K562 (cell line): ENCODE results near the gene LRTM1.

ENCODE experiments used
- BRD4 ChIP-seq: fragments of 200-600 bp; sonication (generic); IDR thresholded peaks from 2 replicates; pipeline ENCODE4 v1.6.1; 2017; ENCODE audit warnings: inconsistent platforms
- MEF2D ChIP-seq: conservative IDR thresholded peaks from 2 replicates; pipeline ENCODE4 v1.6.1; 2016; ENCODE audit warnings: low read depth, missing genetic modification characterization, missing compliant biosample characterization
- MXI1 ChIP-seq: IDR thresholded peaks from 2 replicates; pipeline ENCODE4 v1.6.1; 2011; ENCODE audit warnings: low read depth, mild to moderate bottlenecking, improper control_type of control experiment, low read length
- POLR2A ChIP-seq: fragments of 450-650 bp; conservative IDR thresholded peaks from 2 replicates; pipeline ENCODE4 v1.6.1; 2016
- RFX5 ChIP-seq: IDR thresholded peaks from 2 replicates; pipeline ENCODE4 v1.6.1; 2011; ENCODE audit warnings: low read depth, mild to moderate bottlenecking, improper control_type of control experiment, low read length
- SAFB ChIP-seq: fragments of 200-400 bp; formaldehyde crosslinking; IDR thresholded peaks from 2 replicates; pipeline ENCODE4 v1.6.1; 2017; ENCODE audit warnings: low read depth, low read length, borderline replicate concordance
- SMARCE1 ChIP-seq: fragments of 450-650 bp; IDR thresholded peaks from 2 replicates; pipeline ENCODE4 v1.7.1; 2016; ENCODE audit warnings: mild to moderate bottlenecking
- SMC3 ChIP-seq: conservative IDR thresholded peaks from 2 replicates; pipeline ENCODE4 v1.6.1; 2011; ENCODE audit warnings: low read depth, low read length, improper control_type of control experiment; ENCODE audit not compliant: insufficient read depth
- SNIP1 ChIP-seq: fragments of 450-650 bp; IDR thresholded peaks from 2 replicates; pipeline ENCODE4 v1.7.1; 2017; ENCODE audit warnings: low read depth, mild to moderate bottlenecking
- TCF7 ChIP-seq: sonication (generic); IDR thresholded peaks from 2 replicates; pipeline ENCODE4 v1.6.1; 2016; ENCODE audit warnings: antibody characterized with exemption, borderline replicate concordance
- ZNF79 ChIP-seq: fragments of 250-450 bp; sonication (Bioruptor Pico); IDR thresholded peaks from 2 replicates; pipeline ENCODE4 v1.4.0; 2020; ENCODE audit warnings: low read depth, mild to moderate bottlenecking, moderate library complexity
- TF ChIP-seq, protein P1 (sequence below), 3 experiments: IDR thresholded peaks in 2 of 3; conservative IDR thresholded peaks in 1 of 3; 2 replicates each; pipeline ENCODE4 v1.5.1; 2011 to 2012; ENCODE audit warnings: low read length in 3 of 3, mild to moderate bottlenecking in 3 of 3, control low read depth in 2 of 3, improper control_type of control experiment in 1 of 3, inconsistent platforms in 1 of 3, low read depth in 1 of 3, mixed read lengths in 1 of 3, moderate library complexity in 1 of 3; ENCODE audit not compliant: insufficient read depth in 2 of 3

DNA sequence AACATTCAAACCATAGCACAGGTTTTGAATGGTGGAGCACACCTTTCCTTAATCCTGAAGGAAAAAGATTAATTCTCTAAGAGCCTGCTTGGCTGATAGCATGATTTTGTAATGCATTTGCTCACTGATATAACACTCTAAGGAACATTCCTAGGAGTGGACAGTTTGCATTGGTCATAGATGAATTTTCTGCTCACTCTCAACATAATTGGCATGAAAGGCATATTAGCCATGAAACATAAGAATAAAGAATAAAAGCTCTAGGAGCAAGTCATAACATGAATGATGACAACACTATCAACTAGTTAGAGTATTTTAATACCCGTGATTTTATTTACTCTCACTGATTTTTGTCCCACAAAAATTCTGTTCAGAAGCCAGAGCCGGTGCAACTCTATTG is 34.3 kb upstream of the LRTM1 start:
- TF ChIP-seq SMARCE1 = no peak
- TF ChIP-seq TCF7 = no peak
- no peak for TF ChIP-seq SNIP1
- TF ChIP-seq, protein P1, sequence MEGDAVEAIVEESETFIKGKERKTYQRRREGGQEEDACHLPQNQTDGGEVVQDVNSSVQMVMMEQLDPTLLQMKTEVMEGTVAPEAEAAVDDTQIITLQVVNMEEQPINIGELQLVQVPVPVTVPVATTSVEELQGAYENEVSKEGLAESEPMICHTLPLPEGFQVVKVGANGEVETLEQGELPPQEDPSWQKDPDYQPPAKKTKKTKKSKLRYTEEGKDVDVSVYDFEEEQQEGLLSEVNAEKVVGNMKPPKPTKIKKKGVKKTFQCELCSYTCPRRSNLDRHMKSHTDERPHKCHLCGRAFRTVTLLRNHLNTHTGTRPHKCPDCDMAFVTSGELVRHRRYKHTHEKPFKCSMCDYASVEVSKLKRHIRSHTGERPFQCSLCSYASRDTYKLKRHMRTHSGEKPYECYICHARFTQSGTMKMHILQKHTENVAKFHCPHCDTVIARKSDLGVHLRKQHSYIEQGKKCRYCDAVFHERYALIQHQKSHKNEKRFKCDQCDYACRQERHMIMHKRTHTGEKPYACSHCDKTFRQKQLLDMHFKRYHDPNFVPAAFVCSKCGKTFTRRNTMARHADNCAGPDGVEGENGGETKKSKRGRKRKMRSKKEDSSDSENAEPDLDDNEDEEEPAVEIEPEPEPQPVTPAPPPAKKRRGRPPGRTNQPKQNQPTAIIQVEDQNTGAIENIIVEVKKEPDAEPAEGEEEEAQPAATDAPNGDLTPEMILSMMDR (IDR thresholded peaks at IDR 0.05 in 2 of 3, conservative IDR thresholded peaks at IDR 0.05 in 1 of 3; ENCODE audit: insufficient read depth in 2 of 3, low read depth in 1 of 3, low read length in 3 of 3) = no peak
- TF ChIP-seq SAFB = no peak
- TF ChIP-seq ZNF79 (CRISPR knock-in tag) = no peak
- no peak for TF ChIP-seq POLR2A
- TF ChIP-seq BRD4 = no peak
- TF ChIP-seq SMC3 = no peak
- no peak for TF ChIP-seq RFX5
- TF ChIP-seq MXI1 = no peak
- no peak for TF ChIP-seq MEF2D (tag)
